Measurements from ENCODE around the gene SORCS1. TPM values are rescaled to one million over a fixed set of nuclear protein-coding genes. Genes with fewer than 3 reads are reported as not detected.

SORCS1 gene
- total and polyA plus RNA-seq, 2 donors from 2014 or later = 0.76 to 2.4 TPM

GRCh38 chr10:106705681-106706100, 458.8 kb downstream of the SORCS1 start:
- Histone ChIP-seq H3K9me3 (ENCODE audit: control insufficient read depth in 2 of 3, insufficient read depth in 1 of 3, low read length in 3 of 3) (no peaks in the 10 kb centered on the region), H3K4me1 (ENCODE audit: control insufficient read depth in 2 of 3, insufficient read depth in 2 of 3, low read depth in 1 of 3, low read length in 3 of 3) (no peaks in the 10 kb centered on the region), H3K27me3 (ENCODE audit: control insufficient read depth, insufficient read depth, low read length) (no peaks in the 10 kb centered on the region), H3K9ac (ENCODE audit: low read length in 3 of 3) (no peak overlapping the region), H3K36me3 (ENCODE audit: control insufficient read depth in 2 of 3, insufficient read depth in 3 of 3, low read length in 3 of 3) (no peaks in the 10 kb centered on the region), H3K4me3 (ENCODE audit: low read length in 3 of 3) (no peak overlapping the region), H3K27ac (ENCODE audit: low read depth in 2 of 2, low read length in 2 of 2) (no peak overlapping the region)
- DNase-seq = peak in 4 of 5 donors; percentile 80 to 96 (median 86)
- intact Hi-C loops (cut with DNase I) = no loop called here
- peak; percentile 67 for TF ChIP-seq CTCF (IDR thresholded peaks at IDR 0.05; ENCODE audit: borderline replicate concordance, extremely low read depth, insufficient read depth)
- no peak for FAIRE-seq

GRCh38 chr10:106696239-106696638, 468.3 kb downstream of the SORCS1 start:
- Histone ChIP-seq H3K9me3 (ENCODE audit: control insufficient read depth in 2 of 3, insufficient read depth in 1 of 3, low read length in 3 of 3) (no peaks in the 10 kb centered on the region), H3K27me3 (ENCODE audit: control insufficient read depth, insufficient read depth, low read length) (no peaks in the 10 kb centered on the region), H3K4me3 (ENCODE audit: low read length in 3 of 3) (no peak overlapping the region), H3K4me1 (ENCODE audit: control insufficient read depth in 2 of 3, insufficient read depth in 2 of 3, low read depth in 1 of 3, low read length in 3 of 3) (no peaks in the 10 kb centered on the region), H3K9ac (ENCODE audit: low read length in 3 of 3) (no peak overlapping the region), H3K36me3 (ENCODE audit: control insufficient read depth in 2 of 3, insufficient read depth in 3 of 3, low read length in 3 of 3) (no peaks in the 10 kb centered on the region), H3K27ac (ENCODE audit: low read depth in 2 of 2, low read length in 2 of 2) (no peak overlapping the region)
- intact Hi-C loops (cut with DNase I) = no loop called here
- FAIRE-seq = no peak
- no peak for DNase-seq
- no peak for TF ChIP-seq CTCF (IDR thresholded peaks at IDR 0.05; ENCODE audit: borderline replicate concordance, extremely low read depth, insufficient read depth)

GRCh38 chr10:106694696-106695095, 469.8 kb downstream of the SORCS1 start:
- H3K36me3 ChIP-seq (ENCODE audit: control insufficient read depth in 2 of 3, insufficient read depth in 3 of 3, low read length in 3 of 3) = no peaks in the 10 kb centered on the region
- no peaks in the 10 kb centered on the region for H3K27me3 ChIP-seq (ENCODE audit: control insufficient read depth, insufficient read depth, low read length)
- no peak for DNase-seq
- no peak overlapping the region for H3K9ac ChIP-seq (ENCODE audit: low read length in 3 of 3)
- no peak for FAIRE-seq
- no peak for TF ChIP-seq CTCF (IDR thresholded peaks at IDR 0.05; ENCODE audit: borderline replicate concordance, extremely low read depth, insufficient read depth)
- no peaks in the 10 kb centered on the region for H3K9me3 ChIP-seq (ENCODE audit: control insufficient read depth in 2 of 3, insufficient read depth in 1 of 3, low read length in 3 of 3)
- no peak overlapping the region for H3K27ac ChIP-seq (ENCODE audit: low read depth in 2 of 2, low read length in 2 of 2)
- H3K4me3 ChIP-seq (ENCODE audit: low read length in 3 of 3) = no peak overlapping the region
- no peaks in the 10 kb centered on the region for H3K4me1 ChIP-seq (ENCODE audit: control insufficient read depth in 2 of 3, insufficient read depth in 2 of 3, low read depth in 1 of 3, low read length in 3 of 3)
- intact Hi-C loops (cut with DNase I) = no loop called here

GRCh38 chr10:106682175-106682574, 482.3 kb downstream of the SORCS1 start:
- H3K27ac ChIP-seq (ENCODE audit: low read depth in 2 of 2, low read length in 2 of 2) = no peak overlapping the region
- no peak overlapping the region for H3K9ac ChIP-seq (ENCODE audit: low read length in 3 of 3)
- no peaks in the 10 kb centered on the region for H3K27me3 ChIP-seq (ENCODE audit: control insufficient read depth, insufficient read depth, low read length)
- no peak for TF ChIP-seq CTCF (IDR thresholded peaks at IDR 0.05; ENCODE audit: borderline replicate concordance, extremely low read depth, insufficient read depth)
- peak in 2 of 5 donors; percentile 9 to 41 for DNase-seq
- intact Hi-C loops (cut with DNase I) = no loop called here
- H3K9me3 ChIP-seq (ENCODE audit: control insufficient read depth in 2 of 3, insufficient read depth in 1 of 3, low read length in 3 of 3) = no peaks in the 10 kb centered on the region
- no peak overlapping the region for H3K4me3 ChIP-seq (ENCODE audit: low read length in 3 of 3)
- FAIRE-seq = no peak
- no peaks in the 10 kb centered on the region for H3K36me3 ChIP-seq (ENCODE audit: control insufficient read depth in 2 of 3, insufficient read depth in 3 of 3, low read length in 3 of 3)
- no peaks in the 10 kb centered on the region for H3K4me1 ChIP-seq (ENCODE audit: control insufficient read depth in 2 of 3, insufficient read depth in 2 of 3, low read depth in 1 of 3, low read length in 3 of 3)
